ENCODE measurements around the gene RNU6-9.

DNA sequence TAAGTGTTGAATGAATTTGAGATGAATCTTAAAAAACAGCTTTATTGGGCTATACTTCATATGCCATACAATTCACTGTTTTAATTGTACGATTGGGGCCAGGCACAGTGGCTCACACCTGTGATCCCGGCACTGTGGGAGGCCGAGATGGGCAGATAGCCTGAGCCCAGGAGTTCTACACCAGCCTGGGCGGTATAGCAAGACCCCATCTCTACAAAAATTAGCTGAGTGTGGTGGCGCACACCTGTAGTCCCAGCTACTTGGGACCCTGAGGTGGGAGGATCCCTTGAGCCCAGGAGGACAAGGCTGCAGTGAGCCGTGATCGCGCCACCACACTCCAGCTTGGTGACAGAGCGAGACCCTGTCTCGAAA is 42.9 kb downstream of the RNU6-9 start:
- TF ChIP-seq EP300 (IDR thresholded peaks at IDR 0.05): no peak
- TF ChIP-seq POLR2A (IDR thresholded peaks at IDR 0.05): no peak
- TF ChIP-seq, protein P1, sequence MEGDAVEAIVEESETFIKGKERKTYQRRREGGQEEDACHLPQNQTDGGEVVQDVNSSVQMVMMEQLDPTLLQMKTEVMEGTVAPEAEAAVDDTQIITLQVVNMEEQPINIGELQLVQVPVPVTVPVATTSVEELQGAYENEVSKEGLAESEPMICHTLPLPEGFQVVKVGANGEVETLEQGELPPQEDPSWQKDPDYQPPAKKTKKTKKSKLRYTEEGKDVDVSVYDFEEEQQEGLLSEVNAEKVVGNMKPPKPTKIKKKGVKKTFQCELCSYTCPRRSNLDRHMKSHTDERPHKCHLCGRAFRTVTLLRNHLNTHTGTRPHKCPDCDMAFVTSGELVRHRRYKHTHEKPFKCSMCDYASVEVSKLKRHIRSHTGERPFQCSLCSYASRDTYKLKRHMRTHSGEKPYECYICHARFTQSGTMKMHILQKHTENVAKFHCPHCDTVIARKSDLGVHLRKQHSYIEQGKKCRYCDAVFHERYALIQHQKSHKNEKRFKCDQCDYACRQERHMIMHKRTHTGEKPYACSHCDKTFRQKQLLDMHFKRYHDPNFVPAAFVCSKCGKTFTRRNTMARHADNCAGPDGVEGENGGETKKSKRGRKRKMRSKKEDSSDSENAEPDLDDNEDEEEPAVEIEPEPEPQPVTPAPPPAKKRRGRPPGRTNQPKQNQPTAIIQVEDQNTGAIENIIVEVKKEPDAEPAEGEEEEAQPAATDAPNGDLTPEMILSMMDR (IDR thresholded peaks at IDR 0.05): no peak
- no peak for TF ChIP-seq POLR2AphosphoS5 (IDR thresholded peaks at IDR 0.05)
